ENCODE data around the gene ZBED3. TPM values are rescaled to one million over a fixed set of nuclear protein-coding genes. Genes with fewer than 3 reads are reported as not detected.

ZBED3 gene, protein sequence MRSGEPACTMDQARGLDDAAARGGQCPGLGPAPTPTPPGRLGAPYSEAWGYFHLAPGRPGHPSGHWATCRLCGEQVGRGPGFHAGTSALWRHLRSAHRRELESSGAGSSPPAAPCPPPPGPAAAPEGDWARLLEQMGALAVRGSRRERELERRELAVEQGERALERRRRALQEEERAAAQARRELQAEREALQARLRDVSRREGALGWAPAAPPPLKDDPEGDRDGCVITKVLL
- 0.05 TPM in 1 of 2 replicates, not detected in the other for total RNA-seq (2011; cell fraction: chromatin; rRNA removed; ENCODE audit: low replicate concordance)
- total RNA-seq (2011; cell fraction: nucleolus; rRNA removed), result under 0.01 TPM in 1 of 2 replicates, not detected in the other
- 0.15 TPM in 1 of 2 replicates, not detected in the other for total RNA-seq (2011; cell fraction: nucleoplasm; rRNA removed)
- total RNA-seq (2014; rRNA removed) (not detected in 2 replicates), total RNA-seq (2014; rRNA removed; fragmentation: Illumina TruSeq; extraction: Trizol) (not detected in 2 replicates), total RNA-seq (2015; rRNA removed; fragmentation: Illumina TruSeq; extraction: Trizol) (not detected in 2 replicates), total RNA-seq (2021) (0.04 TPM in 1 of 2 replicates, not detected in the other), polyA plus RNA-seq (2011; rRNA removed) (0.01 TPM in 1 of 2 replicates, not detected in the other), polyA plus RNA-seq (2014; fragmentation: Illumina TruSeq; extraction: Trizol) (0.01 TPM in 1 of 2 replicates, not detected in the other), polyA plus RNA-seq (2014; fragmentation: Nextera tagmentation; extraction: Ambion mirVana) (under 1 TPM; 0.01 to 0.03 TPM), polyA plus RNA-seq (2014; rRNA removed) (not detected in 2 replicates), polyA minus RNA-seq (2011; rRNA and poly(A)+ RNA removed) (0.04 TPM in 1 of 2 replicates, not detected in the other), Bru-seq, nascent RNA (percentile 22 among the genes with signal in this experiment), BruChase-seq, experiment 1, labeled RNA remaining after a 2-hour chase (percentile 20 among the genes with signal in this experiment), BruChase-seq, experiment 2, labeled RNA remaining after a 6-hour chase (percentile 17 among the genes with signal in this experiment)
- polyA plus RNA-seq (2011; cell fraction: cytosol; rRNA removed), result 0.01 TPM in 1 of 2 replicates, not detected in the other
- polyA plus RNA-seq (2011; cell fraction: nucleus; rRNA removed), result 0.01 and 0.03 TPM in 2 replicates
- 0.03 and 0.04 TPM in 2 replicates for polyA plus RNA-seq (2012)
- not detected in 2 replicates for polyA minus RNA-seq (2011; cell fraction: cytosol; rRNA and poly(A)+ RNA removed)
- under 0.01 and 0.11 TPM in 2 replicates for polyA minus RNA-seq (2011; cell fraction: nucleus; rRNA and poly(A)+ RNA removed)
- long read RNA-seq, experiment 1, result 0 reads
- long read RNA-seq, experiment 2, result 0 reads
- long read RNA-seq, experiment 3, result 0 reads

- no peak for ATAC-seq
- no peak within 1 kb of the TSS for H2AFZ ChIP-seq (ENCODE audit: low read depth, low read length)
- peaks cover 0 to 5% of the 10 kb centered on the region in 2 experiments; a peak in 1 of 5 replicates for H3K4me1 ChIP-seq (replicated peaks in 1 of 2; ENCODE audit: control insufficient read depth in 2 of 2, insufficient read depth in 2 of 2, low read length in 2 of 2)
- no peak within 1 kb of the TSS for H3K9ac ChIP-seq (ENCODE audit: insufficient read depth in 1 of 2, low read depth in 2 of 2, low read length in 2 of 2)
- H3K27me3 ChIP-seq (ENCODE audit: control insufficient read depth in 2 of 2, insufficient read depth in 2 of 2, low read length in 2 of 2), result peaks cover 3 to 20% of the 10 kb centered on the region in 2 experiments; a peak in 4 of 5 replicates
- no peaks in the 10 kb centered on the region for H4K20me1 ChIP-seq (replicated peaks; ENCODE audit: control insufficient read depth, insufficient read depth, low read length)
- no peak for FAIRE-seq
- ChIA-PET CTCF (ENCODE audit: low intra/inter-chr PET ratio) (no interaction called here), POLR2A (interaction anchor here (1.5 kb wide), 1 partner anchor 15 kb away, joined by 4 read pairs; no protein-coding TSS in a partner anchor)
- TF ChIP-seq CEBPB (tag; IDR thresholded peaks at IDR 0.05) (peak; percentile 77), NEUROD1 (IDR thresholded peaks at IDR 0.05; ENCODE audit: borderline replicate concordance, low read depth, low read length, partially characterized antibody) (no peak), CEBPG (CRISPR knock-in tag; IDR thresholded peaks at IDR 0.05) (no peak), CEBPG (tag; conservative IDR thresholded peaks at IDR 0.05 in 1 of 2, IDR thresholded peaks at IDR 0.05 in 1 of 2) (peak; percentile 45 to 79), ATF3 (IDR thresholded peaks at IDR 0.05) (peak; percentile 55; the same call in 1 of the 2 replicates), ATF3 (CRISPR knock-in tag; conservative IDR thresholded peaks at IDR 0.05) (no peak), ZBTB33 (CRISPR knock-in tag; IDR thresholded peaks at IDR 0.05) (peak; percentile 85)
- no peak within 1 kb of the TSS for H3K4me3 ChIP-seq
- in situ Hi-C loops (cut with MboI), result no loop called here
- intact Hi-C loops (cut with micrococcal nuclease), result no loop called here
- DNase-seq (ENCODE audit: extremely low read depth in 1 of 4, low spot score in 3 of 4), result no peak
- no peak within 1 kb of the TSS for H3K4me2 ChIP-seq (ENCODE audit: insufficient read depth, low read length)
- no peaks in the 10 kb centered on the region for H3K9me1 ChIP-seq (ENCODE audit: control insufficient read depth, insufficient read depth, low read length)
- H3K36me3 ChIP-seq (ENCODE audit: control insufficient read depth, insufficient read depth, low read length), result no peaks in the 10 kb centered on the region
- BruUV-seq (replicated peaks), result no TSS peak
- H3K27ac ChIP-seq (ENCODE audit: extremely low read depth, low read depth, low read length), result no peak within 1 kb of the TSS
- H3K79me2 ChIP-seq (ENCODE audit: control insufficient read depth, insufficient read depth, low read length), result no peaks in the 10 kb centered on the region
- no peaks in the 10 kb centered on the region; the same call in 1 of the 2 replicates for H3K9me3 ChIP-seq (replicated peaks; ENCODE audit: control insufficient read depth, insufficient read depth, low read depth, low read length)
- WGBS (ENCODE audit: insufficient coverage, low coverage, missing lambda C conversion rate), result 50% methylated on average over 34 of the region's 63 CpGs
Observed at GRCh38 chr5:77086689-77087483, at the start of gene ZBED3. TSS of gene ZBED3 (minus strand) at chr5:77087285. CDS start at chr5:77077878, 9,407 bp downstream.

Data from K562 (cell line).